Activated CD8-positive, alpha-beta memory T cell treated with anti-CD3 and anti-CD28 coated beads, Interleukin-2, amount 50 U/mL, for 24 hours (primary cell): ENCODE measurements around the gene RPS3A.
"Not testable (repeated sequence)": the region's sequence is repeated elsewhere in the genome, so short reads cannot be mapped to it uniquely, and the experiment has no call there.

Experiments used
- DNase-seq: peaks from one replicate; pipeline ENCODE4 v3.0.0-alpha.2; 2020; ENCODE audit errors: extremely low read depth

The RPS3A gene

DNA sequence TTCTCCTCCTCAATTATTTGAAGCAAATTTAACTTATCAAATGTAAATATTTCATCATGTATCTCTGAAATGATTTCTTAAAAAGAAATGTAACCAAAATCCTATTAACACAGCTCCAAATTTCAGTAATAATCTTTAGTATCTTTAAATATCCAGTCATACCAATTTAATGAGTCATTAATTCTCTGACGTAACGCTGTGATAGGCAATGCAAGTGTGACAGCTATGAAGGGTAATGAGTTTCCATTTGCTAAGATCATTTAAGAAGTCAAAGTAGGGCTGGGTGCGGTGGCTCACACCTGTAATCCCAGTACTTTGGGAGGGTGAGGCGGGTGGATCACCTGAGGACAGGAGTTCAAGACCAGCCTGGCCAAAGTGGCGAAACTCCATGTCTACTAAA is 15.6 kb downstream of the RPS3A start:
- DNase-seq: no peak

DNA sequence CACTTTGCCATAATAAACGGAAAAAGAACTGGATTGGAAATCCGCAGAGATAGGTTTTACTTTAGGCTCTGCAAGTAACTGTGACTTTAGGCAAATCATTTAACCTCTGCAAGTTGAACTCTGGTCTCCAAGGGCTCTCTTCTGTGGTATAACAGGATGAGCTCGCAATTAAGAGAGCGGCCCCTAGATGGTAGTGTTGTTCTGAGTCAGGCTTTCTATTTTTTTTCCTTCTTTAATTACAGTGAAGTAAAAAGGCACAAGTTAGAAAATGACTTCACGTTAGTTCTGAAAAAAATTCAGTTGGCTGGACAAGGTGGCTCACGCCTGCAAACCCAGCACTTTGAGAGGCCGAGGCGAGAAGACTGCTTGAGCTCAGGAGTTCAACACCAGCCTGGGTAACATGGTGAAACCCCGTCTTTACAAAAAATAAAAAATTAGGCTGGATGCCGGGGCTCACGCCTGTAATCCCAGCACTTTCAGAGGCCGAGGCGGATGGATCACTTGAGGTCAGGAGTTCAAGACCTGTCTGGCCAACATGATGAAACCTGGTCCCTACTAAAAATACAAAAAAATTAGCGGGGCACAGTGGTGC is 18.0 kb downstream of the RPS3A start:
- no peak for DNase-seq

DNA sequence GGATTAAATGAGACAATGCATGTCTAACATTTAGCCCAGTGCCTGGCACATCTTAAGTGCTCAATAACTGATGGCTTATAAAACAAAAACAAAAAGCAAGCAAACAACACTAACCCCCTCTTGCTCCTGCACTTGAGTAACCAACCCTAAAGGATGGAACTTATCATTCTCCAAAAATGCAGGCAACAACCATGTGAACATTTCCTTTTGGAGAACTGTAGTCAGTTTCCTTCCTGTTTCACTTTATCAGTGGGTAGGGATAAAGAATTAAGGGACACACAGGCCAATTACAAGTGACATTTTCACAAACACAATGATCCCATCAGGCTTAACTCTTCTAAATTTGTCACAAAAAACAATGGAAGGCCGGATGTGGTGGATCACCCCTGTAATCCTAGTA is 30.4 kb downstream of the RPS3A start:
- no peak for DNase-seq

DNA sequence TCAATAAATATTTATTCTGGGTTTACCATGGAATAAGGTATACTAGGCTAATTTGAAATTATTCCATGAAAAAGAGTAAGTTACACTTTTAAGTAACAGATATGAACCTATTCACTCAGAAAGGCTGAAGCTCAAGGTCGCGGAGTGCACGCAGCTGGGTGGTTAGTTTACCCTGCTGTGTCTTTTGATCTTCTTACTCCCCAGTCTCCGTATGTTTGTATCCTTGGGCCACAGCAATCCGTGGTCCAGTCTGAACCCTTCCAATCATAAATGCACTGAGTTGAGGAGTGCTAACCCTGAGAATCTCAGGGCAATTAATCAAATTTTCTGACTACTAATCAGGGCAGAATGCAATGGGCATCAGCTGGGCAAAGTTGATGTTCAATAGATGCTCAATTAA is 33.9 kb downstream of the RPS3A start:
- no peak for DNase-seq

DNA sequence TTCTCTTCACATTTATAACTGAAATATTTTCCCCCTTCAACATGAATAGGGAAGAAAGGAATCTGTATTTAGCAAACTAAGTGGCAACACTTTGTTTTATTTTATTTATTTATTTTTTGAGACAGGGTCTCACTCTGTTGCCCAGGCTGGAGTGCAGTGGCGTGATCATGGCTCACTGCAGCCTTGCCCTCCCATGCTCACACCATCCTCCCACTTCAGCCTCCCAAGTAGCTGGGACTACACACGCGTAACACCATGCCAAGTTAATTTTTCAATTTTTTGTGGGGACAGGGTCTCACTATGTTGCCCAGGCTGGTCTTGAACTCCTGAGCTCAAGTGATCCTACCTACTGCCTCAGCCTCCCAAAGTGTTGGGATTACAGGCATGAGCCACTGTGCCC is 36.6 kb downstream of the RPS3A start:
- not testable (repeated sequence) for DNase-seq

DNA sequence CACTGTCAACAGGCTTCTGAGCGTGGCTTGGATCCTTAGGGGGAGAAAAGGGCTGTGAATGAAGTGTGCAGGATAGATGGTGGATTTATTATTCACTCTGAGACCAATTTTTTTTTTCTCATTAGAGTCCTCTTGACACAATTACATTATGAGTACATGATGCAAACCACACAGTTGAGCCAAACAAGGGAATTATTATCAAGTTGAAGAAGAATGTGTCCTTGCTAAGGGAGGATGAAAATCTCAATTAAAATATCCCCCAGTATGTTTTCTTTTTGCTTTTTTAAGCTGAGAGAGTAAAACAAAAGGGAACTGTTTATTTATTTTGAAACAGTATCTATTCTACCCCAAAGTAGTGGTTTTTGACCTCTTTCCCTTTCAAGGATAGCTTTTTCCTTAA is 40.4 kb downstream of the RPS3A start:
- DNase-seq: no peak

DNA sequence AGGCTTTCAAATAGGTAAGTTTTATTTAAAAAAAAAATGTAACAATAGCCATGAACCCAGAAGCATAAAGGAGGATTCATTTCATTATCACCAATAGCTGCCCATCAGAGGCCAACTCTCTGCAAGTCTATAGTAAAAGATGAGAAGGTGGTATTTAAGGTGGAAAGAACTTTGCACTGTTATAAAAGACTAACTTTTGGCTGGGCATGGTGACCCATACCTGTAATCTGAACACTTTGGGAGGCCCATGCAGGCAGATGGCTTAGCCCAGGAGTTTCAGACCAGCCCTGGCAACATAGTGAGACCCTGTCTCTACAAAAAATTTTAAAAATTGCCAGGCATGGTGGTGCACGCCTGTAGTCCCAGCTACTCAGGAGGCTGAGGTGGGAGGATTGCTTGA is 43.3 kb downstream of the RPS3A start:
- no peak for DNase-seq

DNA sequence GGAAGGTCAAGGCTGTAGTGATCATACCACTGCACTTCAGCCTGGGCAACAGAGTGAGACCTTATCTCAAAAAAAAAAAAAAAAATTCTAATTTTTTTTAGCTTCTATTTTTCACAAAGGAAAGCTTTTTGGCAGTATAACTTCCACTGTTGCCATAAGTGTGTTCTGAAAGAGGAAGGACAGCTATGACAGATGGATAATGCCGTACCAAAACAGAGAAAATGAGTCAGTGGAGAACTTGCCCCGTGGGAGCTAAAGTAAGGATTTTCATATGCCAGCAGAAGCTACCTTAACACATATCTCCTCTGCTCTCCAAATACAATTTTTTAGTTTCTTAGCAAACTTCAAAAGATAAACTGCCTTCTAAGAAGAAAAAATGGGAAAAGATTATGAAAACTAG is 43.7 kb downstream of the RPS3A start:
- DNase-seq: no peak

DNA sequence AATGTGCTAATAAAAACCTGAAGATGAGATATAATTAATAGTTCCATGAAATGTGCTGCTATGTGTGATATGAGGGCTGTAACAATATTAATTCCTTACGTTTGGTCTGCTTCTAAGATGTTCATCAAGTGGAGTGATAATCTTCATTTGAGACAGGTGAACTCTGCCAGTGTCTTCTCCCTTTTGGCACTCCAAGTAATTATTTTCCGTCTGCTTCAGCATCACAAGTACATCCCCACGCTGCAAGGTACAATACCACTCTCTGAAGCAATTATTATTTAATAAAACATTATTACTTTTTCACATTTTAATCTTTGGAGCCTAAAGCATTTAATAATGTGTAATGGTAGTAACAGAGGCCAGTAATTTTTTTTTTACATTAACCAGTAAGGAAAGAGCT is 44.4 kb downstream of the RPS3A start:
- DNase-seq: no peak

DNA sequence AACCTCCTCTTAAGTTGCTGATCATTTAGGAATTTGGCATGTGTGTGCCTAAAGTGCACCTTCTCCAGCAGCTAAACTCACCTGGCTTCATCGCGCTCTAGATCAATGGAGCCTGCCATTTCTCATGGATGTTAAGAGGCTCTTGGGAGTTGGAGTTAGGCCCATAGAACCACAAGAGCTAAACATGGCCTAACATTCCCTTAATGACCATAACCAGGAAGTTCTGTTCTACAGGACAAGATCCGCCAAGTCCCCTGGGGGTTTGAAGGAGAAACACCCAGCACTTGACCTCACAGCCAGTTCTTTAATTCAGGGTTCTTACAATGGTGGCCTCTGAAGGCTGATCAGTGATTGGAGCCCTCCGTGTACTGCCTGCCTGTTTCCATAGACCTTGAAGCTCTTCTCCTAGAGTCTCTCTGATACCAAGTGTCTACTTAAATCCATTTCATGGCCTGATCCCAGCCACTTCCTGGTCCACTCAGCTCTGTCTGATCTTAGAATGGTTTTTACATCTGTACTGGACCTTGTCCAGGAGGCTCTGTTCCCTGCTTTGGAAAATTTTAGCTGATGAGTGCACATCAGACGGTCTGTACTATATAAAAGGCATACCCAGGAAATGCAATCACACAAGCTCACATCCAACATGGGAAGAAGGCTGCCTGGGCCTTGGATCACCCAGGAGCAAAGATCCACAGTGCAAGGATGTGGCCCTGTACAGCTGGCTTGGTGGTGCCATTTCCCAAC is 45.1 kb downstream of the RPS3A start:
- no peak for DNase-seq

DNA sequence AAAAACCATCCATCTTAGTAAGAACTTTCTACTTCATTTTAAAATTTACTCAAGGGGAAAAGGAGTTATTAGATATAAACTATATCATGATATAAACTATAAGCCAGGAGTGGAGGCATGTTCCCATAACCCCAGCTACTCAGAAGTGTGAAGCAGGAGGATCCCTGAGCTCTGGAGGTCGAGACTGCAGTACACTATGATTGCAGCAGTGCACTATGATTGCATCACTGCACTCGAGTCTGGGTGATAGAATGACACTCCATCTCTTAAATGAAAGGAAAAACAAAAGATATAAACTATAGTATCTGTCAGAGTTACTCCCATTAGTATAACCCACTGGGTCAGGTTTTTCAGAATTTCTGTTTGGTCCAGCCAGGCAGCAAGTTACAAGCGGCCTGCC is 47.6 kb downstream of the RPS3A start:
- no peak for DNase-seq

DNA sequence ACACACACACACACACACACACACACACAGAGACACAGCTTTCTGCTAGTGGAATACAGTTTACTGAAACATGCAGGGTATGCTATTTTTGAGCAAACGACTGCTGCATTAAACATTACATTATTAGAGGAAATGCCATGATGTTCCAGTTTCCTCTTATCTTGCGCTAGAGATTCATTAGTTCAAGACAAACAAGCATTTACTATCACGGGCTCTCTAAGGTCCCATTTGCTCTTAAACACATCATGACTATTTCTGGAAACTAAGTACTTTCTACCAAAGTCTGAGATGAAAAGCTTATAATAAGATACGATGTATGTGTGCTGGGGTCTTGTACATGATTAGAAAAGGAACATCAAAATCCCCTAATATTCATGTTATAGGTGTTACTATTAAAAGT is 48.8 kb downstream of the RPS3A start:
- no peak for DNase-seq

DNA sequence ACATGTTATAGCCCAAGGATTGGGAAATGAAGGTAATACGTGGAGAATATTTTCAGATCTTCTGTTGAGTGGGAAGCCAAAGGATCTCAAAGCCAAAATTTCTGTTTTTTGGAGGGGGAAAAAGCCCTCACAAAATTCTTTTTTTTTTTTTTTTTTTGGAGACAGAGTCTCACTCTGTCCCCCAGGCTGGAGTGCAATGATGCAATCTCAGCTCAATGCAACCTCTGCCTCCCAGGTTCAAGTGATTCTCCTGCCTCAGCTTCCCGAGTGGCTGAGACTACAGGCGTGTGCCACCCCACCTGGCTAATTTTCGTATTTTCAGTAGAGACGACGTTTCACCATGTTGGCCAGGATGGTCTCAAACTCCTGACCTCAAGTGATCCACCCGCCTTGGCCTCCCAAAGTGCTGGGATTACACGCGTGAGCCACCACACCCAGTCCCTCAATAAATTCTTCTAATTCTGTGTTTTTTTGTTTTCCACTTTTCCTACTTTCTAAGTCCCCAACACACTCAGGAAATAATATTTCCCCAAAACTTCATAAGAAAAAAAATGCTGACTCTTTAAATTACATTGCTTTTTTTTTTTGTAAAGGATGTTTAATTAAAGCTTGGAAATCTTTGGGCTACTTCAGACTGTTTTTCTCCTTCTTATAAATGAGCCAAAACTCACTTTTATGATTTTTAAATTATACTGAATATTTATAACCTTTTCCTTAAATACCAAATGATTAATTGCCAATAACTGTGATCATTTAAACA is 51.6 kb downstream of the RPS3A start:
- DNase-seq: no peak

DNA sequence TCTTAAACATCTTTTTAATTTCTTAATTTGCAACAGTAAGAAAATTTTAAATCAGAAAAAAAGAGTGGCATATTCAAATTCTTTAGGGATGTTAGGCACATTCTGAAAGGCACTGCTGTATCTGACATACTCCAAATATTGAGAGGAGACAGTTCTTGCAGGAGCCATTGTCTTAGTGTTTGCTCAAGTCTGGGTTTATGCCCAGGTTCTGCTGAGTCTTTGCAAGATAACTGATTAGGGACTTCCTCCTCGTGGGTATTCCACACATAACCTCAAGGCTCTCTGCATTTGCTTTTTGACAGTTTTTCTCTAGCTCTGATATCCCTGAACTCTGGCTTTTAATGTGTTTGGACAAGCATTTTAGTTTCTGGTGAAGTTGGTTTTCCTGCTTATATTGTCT is 52.6 kb downstream of the RPS3A start:
- no peak for DNase-seq

DNA sequence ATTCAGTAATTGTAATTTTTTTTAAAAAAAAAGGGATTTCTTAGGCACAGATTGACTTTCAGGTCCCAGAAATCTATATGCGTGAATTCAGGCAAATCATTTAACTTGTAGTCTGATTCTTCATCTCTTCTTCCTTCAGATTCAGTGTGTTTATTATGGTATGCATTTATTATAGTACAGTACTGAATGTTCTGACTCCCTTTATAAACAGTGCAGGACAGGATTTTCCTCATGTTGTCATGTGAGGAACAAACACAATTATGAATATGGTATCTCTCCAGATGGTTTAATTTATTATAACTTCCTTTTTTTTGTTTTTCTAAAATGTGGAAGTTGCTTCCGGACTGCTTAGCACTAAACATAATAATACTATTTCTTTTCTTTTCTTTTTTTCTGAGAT is 54.2 kb downstream of the RPS3A start:
- no peak for DNase-seq
